Stimulated activated CD8-positive, alpha-beta memory T cell treated with anti-CD3 and anti-CD28 coated beads, Interleukin-12 subunit alpha, Interleukin-12 subunit beta, amount 100 ng/mL, for 24 hours (primary cell): ENCODE results near the gene FAT4.

Experiments used
- DNase-seq: peaks from one replicate; pipeline ENCODE4 v3.0.0-alpha.2; 2020; ENCODE audit errors: extremely low read depth

FAT4 gene

GRCh38 chr4:125316791-125317524 is 2.2 kb downstream of the FAT4 start:
- no peak for DNase-seq

GRCh38 chr4:125317525-125317877 is 2.7 kb downstream of the FAT4 start:
- DNase-seq, result no peak

GRCh38 chr4:125319311-125319710 is 4.6 kb downstream of the FAT4 start:
- DNase-seq, result no peak

GRCh38 chr4:125321709-125322365 is 7.1 kb downstream of the FAT4 start:
- DNase-seq, result no peak

GRCh38 chr4:125322366-125322730 is 7.6 kb downstream of the FAT4 start:
- DNase-seq, result no peak

- DNase-seq, result no peak
Observed at GRCh38 chr4:125323654-125324053, 8.9 kb downstream of the FAT4 start.

- DNase-seq, result no peak
Observed at GRCh38 chr4:125325733-125326132, 11.0 kb downstream of the FAT4 start.

- no peak for DNase-seq
Observed at GRCh38 chr4:125331116-125331515, 16.4 kb downstream of the FAT4 start.

GRCh38 chr4:125334926-125335325 is 20.2 kb downstream of the FAT4 start:
- no peak for DNase-seq

GRCh38 chr4:125338814-125339213 is 24.1 kb downstream of the FAT4 start:
- no peak for DNase-seq

- no peak for DNase-seq
Observed at GRCh38 chr4:125344198-125344597, 29.4 kb downstream of the FAT4 start.

- DNase-seq, result no peak
Observed at GRCh38 chr4:125346616-125347015, 31.9 kb downstream of the FAT4 start.

- no peak for DNase-seq
Observed at GRCh38 chr4:125350470-125351135, 35.8 kb downstream of the FAT4 start.

- DNase-seq, result no peak
Observed at GRCh38 chr4:125352521-125352920, 37.8 kb downstream of the FAT4 start.

GRCh38 chr4:125353131-125353530 is 38.4 kb downstream of the FAT4 start:
- DNase-seq, result no peak

- DNase-seq, result no peak
Observed at GRCh38 chr4:125355791-125356190, 41.0 kb downstream of the FAT4 start.

GRCh38 chr4:125357675-125358074 is 42.9 kb downstream of the FAT4 start:
- DNase-seq, result no peak

GRCh38 chr4:125358453-125358852 is 43.7 kb downstream of the FAT4 start:
- DNase-seq, result no peak

GRCh38 chr4:125359363-125359762 is 44.6 kb downstream of the FAT4 start:
- no peak for DNase-seq

- no peak for DNase-seq
Observed at GRCh38 chr4:125359960-125360634, 45.3 kb downstream of the FAT4 start.

GRCh38 chr4:125360727-125361126 is 46.0 kb downstream of the FAT4 start:
- DNase-seq, result no peak
